Activated CD4-positive, CD25-positive, alpha-beta regulatory T cell treated with anti-CD3 and anti-CD28 coated beads, Interleukin-2, amount 50 U/mL, for 24 hours (primary cell): ENCODE measurements around the gene TELO2.
A peak's percentile ranks its signal among the peaks of the same experiment; 100 is the strongest.

Source experiments
- ATAC-seq, 2 donors: fragments of 150-1000 bp; cut with Tn5 transposase; one replicate each; pipeline ENCODE4 v1.10.0; 2021; ENCODE audit warnings: mild to moderate bottlenecking in 1 of 2, moderate library complexity in 1 of 2

TELO2 gene

DNA sequence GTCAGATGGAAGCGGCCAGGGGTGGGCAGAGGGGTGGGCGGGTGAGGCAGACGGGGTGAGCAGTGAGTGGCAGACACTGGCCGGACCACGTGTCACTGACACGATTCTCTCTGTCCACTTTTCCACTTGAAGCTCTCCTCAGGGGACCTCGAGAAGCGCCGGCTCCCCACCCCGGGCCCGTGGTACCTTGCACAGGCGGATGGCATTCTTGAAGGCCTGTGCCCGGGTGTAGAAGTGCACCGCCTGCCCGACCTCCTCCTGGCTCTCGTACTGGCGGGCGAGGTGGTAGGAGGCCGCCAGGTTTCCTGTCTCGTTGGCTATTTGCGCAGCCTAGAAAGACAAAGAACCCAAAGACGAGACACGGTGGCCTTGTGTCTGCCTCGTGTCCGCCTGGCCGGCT lies 31.2 kb downstream of the TELO2 start:
- ATAC-seq: no peak

- ATAC-seq: peak in 1 of 2 donors; percentile 36
Observed at GRCh38 chr16:1525871-1526607, 32.9 kb downstream of the TELO2 start.

GRCh38 chr16:1526608-1527555 lies 33.7 kb downstream of the TELO2 start:
- peak in 1 of 2 donors; percentile 35 for ATAC-seq

DNA sequence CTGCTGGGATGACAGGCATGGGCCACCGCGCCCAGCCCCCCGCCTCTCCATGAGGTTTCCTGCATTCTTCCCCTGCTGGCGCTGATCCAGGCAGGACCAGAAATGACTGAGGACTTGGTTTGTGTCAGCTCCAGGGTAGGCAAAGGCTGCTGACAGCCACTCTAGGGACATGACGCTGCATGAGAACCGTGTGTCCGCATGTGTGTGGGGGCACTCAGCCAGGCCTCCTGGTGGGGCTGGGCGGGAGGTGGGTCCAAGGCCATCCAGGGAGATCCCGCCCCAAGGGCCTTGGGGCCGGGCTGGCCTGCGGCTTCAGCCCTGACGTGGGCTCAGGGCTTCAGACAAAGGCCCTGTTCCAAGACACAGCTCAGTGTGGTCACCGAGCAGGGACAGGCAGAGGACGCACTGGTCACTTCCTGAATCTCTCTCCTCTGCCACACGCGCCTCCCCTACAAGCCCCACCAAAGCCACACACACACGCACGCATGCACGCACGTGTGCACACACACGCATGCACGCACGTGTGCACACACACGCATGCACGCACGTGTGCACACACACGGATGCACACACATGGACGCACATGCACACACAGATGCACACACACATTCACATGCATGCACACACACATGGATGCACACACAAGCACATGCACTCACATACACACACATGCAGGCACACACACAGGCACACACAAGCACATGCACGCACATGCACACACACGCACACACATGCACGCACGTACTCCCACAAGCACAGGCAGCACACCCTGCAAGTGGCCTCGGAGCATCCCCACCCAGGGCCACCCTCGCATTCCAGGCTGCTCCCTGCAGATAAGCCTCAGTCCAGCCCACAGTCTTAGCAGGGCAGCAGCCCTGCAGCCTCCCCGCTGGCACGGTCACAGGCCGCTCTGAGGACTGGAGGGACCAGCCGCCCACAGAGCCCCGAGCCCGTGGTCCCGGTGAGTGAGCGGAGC lies 35.0 kb downstream of the TELO2 start:
- ATAC-seq: no peak

- no peak for ATAC-seq
Observed at GRCh38 chr16:1528921-1529537, 35.9 kb downstream of the TELO2 start.

DNA sequence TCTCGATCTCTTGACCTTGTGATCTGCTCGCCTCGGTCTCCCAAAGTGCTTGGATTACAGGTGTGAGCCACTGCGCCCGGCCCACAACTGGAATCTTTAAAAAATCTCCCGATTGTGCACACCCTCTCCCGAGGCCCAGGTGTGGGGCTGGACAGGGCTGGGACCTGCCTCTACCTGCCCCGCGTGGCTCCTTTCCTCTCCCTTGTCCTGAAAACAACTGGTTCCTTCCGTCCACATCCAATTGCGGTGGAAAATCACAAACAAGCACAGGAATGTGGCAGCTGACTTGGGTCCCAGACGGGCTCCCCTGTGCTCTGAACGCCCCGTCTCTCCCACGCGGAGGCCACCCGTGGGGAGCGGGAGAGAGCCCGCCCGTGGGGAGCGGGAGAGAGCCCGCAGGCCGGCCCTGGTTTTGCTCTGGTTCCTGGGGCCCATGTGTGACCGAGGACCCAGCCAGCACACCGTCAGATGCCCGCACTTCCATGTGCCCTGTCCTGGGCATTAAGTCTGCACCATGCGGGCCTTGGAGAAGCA lies 37.3 kb downstream of the TELO2 start:
- ATAC-seq: no peak

- no peak for ATAC-seq
Observed at GRCh38 chr16:1530883-1531637, 37.9 kb downstream of the TELO2 start.

DNA sequence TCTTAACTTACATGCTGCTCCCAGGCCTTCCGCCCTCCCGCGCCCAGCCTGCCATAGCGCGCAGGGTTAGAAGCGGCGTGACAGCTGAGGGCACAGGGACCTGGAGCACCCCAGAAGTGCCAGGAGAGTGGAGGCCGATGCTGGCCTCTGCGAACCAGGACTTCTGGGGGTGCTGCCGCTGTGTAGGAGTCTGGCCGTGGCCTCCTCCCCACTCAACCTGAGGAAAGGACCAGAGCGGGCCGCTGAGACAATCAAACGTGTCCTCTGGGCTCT lies 38.4 kb downstream of the TELO2 start:
- no peak for ATAC-seq

- ATAC-seq: no peak
Observed at GRCh38 chr16:1532081-1532760, 39.1 kb downstream of the TELO2 start.

DNA sequence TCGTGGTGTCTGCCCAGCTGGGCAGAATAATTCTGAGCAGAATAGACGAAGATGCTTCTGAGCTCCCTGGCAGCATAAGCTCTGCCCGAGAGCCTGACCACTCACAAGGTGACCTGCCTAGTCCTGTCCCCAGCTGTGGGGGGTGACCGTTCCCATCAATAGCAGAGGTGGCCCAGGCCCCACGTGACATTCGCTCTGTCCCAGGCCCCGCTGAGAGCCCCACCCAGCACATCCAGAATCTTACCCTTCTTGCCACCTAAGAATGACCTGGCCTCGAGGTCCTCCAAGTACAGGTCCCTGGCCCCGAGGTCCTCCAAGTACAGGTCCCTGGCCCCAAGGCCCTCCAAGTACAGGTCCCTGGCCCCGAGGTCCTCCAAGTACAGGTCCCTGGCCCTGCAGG lies 39.6 kb downstream of the TELO2 start:
- no peak for ATAC-seq

DNA sequence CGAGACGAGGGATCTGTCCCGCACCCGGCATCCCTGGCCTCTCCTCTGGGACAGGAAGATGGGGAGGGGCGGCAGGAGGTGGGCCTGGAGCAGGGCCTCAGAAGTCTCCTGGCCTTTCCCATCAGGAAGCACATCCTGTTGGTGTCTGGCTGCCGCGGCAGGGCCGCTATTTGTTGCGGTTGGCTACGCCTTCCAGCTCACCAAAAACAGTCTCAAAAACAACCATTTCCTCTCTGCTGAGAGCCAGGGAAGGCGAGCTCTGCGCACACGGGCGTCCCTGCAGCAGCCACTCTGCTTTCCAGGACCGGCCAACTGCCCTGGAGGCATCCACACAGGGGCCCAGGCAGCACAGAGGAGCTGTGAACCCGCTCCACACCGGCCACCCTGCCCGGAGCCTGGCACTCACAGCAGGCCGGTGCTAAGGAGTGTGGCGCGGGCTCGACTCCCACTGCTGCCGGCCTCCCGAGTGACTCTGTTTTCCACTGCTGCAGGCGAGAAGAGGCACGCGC lies 40.3 kb downstream of the TELO2 start, which contains the start of gene TMEM204:
Gene TMEM204 (plus strand): TSS at position 224 of the 509 bp plus-strand sequence. CDS start 610 bp downstream, outside the sequence.
- peak; percentile 22 to 23 for ATAC-seq

DNA sequence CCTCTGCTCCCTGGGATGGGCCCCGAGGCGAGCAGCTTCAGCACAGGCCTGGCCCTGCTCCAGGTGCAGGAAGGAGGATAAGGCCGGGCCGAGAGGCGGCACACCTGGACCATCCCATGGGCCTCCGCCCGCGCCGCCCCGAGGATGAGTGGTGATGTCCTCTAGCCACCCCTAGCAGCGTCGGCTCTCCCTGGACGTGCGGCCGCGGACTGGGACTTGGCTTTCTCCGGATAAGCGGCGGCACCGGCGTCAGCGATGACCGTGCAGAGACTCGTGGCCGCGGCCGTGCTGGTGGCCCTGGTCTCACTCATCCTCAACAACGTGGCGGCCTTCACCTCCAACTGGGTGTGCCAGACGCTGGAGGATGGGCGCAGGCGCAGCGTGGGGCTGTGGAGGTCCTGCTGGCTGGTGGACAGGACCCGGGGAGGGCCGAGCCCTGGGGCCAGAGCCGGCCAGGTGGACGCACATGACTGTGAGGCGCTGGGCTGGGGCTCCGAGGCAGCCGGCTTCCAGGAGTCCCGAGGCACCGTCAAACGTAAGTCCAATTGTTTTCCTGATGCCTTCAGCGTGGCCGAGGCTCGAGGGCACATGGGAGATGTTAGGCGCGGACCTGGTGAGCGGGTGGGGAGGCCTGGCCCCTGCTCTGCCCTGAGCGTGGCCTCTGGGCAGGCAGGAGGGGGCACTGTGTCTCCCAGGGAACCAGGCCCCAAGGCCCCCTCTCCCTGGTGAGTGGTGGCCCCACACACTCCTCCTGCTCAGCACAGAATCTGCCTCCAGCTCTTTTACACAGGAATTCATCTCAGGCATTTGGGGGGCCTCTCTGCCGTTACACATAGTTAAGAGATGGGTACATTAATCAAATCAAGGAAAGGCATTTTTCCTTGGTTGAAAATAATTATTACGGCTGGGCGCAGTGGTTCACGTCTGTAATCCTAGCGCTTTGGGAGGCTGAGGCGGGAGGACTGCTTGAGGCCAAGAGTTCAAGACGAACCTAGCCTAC lies 41.2 kb downstream of the TELO2 start:
- ATAC-seq: peak; percentile 26 to 39

DNA sequence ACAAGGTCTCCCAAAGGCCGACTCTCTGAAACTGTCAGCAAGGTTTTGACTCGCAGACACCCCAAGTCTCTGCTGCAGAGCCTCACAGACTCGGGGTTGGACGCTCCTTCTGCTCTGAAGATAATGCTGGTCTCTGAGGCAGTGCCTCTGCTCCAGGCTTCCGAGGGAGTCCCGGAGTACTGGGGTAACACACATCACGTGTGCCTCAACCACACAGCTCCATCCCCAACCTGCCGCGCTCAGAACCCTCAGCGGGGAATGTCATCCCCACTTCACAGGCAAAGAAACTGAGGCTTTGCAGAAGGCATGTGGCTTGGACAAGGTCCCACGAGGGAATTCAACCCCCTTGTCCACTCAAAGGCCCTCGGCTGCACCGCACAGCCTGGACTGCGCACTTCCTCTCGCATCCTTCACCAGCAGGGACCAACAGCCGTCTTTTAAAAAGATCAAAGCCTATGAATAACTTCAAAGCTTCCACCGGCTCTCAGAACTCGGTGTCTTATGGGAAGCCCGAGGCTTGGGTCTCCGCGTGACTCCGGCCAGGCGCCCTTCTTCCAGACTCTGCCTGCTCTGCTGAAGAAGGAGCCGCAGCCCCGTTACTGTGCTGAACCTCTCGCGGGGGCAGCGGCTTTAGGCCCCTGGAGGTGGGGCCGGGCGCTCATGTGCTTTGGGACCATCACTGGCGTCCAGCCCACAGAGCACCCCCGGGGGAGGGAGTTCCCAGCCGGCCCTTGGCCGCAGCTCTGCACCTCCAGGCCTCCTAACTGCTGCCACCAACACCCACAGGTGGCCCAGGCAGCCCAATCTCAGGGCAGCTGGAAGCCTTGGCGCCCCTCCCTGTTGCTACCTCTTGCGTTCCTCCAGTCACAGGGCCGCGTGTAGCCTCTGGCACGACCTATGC lies 42.5 kb downstream of the TELO2 start:
- ATAC-seq: peak; percentile 27 to 36

DNA sequence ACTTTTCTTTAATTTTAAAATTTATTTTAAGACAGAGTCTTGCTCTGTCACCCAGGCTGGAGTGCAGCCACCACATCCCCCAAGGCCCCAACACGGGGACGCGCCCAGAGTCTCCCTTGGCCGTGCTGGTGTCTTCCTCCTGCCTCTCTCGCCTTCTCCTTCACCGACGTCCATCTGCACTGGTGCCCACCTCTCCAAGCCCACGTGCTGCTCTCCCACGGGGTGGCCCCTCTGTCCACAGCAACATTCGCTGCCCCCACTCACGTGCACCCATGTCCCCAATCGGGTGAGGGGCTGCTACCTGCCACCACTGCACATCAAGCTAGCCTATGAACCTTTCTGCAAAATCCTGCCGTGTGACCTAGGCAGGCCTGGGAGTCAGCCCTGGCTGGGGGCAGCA lies 43.4 kb downstream of the TELO2 start:
- ATAC-seq: no peak

- no peak for ATAC-seq
Observed at GRCh38 chr16:1537138-1537577, 44.0 kb downstream of the TELO2 start.

DNA sequence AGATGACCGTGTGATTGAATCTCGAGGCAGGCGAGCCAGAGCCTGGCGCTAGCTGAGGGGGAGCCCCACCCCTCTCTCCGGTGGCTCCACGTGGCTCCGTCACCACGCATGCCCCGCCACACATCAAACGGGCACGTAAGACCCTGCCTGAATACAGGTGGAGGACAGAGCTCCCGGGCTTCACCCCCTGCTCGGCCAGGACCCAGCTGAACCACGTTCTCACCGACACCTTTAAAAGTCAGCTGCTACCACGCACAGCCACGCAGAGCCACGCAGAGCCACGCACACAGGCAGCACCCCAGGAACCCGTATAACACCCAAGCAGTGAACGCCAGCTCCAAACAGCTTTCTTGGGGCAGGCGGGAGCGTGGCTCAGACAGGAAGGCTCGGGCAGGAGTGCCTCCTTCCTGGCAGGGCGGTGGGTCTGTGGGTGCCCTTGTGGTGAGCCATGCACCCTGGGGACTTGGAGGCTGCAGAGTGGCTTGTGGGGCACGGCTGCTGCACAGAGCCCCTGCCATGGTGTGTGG lies 44.7 kb downstream of the TELO2 start:
- ATAC-seq: no peak

DNA sequence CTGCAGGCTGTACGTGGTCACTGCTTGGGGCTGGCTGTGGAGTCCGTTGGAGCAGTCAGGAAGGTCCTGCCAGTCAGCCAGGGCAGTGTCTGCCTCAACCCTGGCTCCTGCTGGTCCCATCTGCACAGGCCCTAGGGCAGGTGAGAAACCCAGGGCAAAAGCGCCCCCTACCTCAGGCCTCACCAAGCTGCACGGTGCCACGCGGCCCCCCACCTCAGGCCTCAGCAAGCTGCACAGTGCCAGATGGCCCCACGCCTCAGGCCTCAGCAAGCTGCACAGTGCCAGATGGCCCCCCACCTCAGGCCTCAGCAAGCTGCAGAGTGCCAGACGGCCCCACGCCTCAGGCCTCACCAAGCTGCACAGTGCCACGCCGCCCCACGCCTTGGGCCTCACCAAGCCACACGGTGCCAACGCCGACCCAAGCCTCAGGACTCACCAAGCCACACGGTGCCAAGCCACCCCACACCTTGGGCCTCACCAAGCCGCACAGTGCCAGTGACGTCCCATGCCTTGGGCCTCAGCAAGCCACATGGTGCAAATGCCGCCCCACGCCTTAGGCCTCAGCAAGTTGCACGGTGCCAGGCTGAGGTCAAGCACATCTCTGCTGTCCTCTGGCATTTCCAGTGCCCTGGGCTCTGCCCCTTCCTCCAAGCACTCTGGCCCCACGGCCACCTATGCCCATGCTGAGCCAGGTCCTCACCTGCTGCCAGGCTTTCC lies 45.8 kb downstream of the TELO2 start:
- no peak for ATAC-seq
